ENCODE measurements around the gene NSG1. TPM values are rescaled to one million over a fixed set of nuclear protein-coding genes. Genes with fewer than 3 reads are reported as not detected.

The NSG1 gene
- total and polyA plus RNA-seq, 2 donors: 2.6 to 7.6 TPM

DNA sequence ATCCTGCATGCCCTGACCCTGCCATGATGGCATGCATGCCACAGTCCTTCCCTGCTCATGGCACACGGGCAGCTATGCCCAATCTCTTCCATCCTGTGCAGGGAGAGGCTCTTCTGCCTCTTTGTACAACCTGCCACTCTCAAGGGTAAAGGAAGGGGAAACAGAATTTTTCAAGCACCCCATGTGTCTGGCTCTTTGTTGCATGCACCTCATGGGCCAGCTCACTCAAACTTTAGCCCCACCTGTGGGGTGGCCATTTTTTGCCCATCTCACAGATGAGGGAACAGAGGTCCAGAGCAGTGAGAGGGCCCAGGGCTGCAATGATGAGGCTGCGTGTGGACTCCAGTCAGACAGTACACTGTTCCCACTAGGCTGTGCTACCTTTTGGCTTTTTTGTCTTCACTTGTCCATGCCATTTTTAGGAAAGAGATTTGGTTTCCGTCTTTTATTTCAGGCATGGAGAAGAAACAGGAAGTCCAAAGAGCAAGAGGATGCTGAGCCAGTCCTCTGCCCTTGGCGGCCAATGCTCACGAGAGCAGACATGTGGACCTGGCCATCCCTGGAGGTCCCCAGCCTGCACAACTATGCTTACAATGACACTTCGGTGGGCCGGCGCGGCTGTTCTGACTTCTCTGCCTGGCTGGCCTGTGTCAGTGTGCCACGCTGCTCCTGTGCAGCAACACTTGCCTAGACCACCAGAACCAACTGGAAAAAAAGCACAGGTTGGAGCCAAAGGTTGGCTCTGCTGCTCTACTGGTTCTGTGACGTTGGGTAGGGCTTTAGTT is 45.6 kb downstream of the NSG1 start:
- DNase-seq (ENCODE audit: low read depth in 6 of 9, low spot score in 9 of 9): no peak
- no peaks in the 10 kb centered on the region for H3K9me3 ChIP-seq (ENCODE audit: control insufficient read depth in 2 of 2, insufficient read depth in 1 of 2, low read length in 1 of 2)
- 98% methylated on average over 11 of the region's 11 CpGs for WGBS
- H3K27ac ChIP-seq (ENCODE audit: low read depth in 1 of 2, low read length in 1 of 2): no peak overlapping the region
- H3K36me3 ChIP-seq (ENCODE audit: control insufficient read depth in 2 of 2, insufficient read depth in 2 of 2, low read length in 1 of 2): peaks cover 18 to 24% of the 10 kb centered on the region in 2 donors
- H3K27me3 ChIP-seq (ENCODE audit: control insufficient read depth in 2 of 2, insufficient read depth in 1 of 2, low read length in 1 of 2): no peaks in the 10 kb centered on the region
- H3K4me1 ChIP-seq (ENCODE audit: control insufficient read depth in 2 of 2, insufficient read depth in 2 of 2, low read length in 2 of 2): no peaks in the 10 kb centered on the region
- no peak overlapping the region for H3K4me3 ChIP-seq (ENCODE audit: low read length in 2 of 2)

- no peak overlapping the region for H3K27ac ChIP-seq (ENCODE audit: low read depth in 1 of 2, low read length in 1 of 2)
- H3K36me3 ChIP-seq (ENCODE audit: control insufficient read depth in 2 of 2, insufficient read depth in 2 of 2, low read length in 1 of 2): peaks cover 26% of the 10 kb centered on the region in 2 donors
- 86% methylated on average over 4 of the region's 4 CpGs for WGBS
- H3K4me3 ChIP-seq (ENCODE audit: low read length in 2 of 2): no peak overlapping the region
- H3K27me3 ChIP-seq (ENCODE audit: control insufficient read depth in 2 of 2, insufficient read depth in 1 of 2, low read length in 1 of 2): no peaks in the 10 kb centered on the region
- DNase-seq (ENCODE audit: low read depth in 6 of 9, low spot score in 9 of 9): no peak
- no peaks in the 10 kb centered on the region for H3K4me1 ChIP-seq (ENCODE audit: control insufficient read depth in 2 of 2, insufficient read depth in 2 of 2, low read length in 2 of 2)
- no peaks in the 10 kb centered on the region for H3K9me3 ChIP-seq (ENCODE audit: control insufficient read depth in 2 of 2, insufficient read depth in 1 of 2, low read length in 1 of 2)
These were observed 47.0 kb downstream of the NSG1 start for GRCh38 chr4:4433941-4434340.

DNA sequence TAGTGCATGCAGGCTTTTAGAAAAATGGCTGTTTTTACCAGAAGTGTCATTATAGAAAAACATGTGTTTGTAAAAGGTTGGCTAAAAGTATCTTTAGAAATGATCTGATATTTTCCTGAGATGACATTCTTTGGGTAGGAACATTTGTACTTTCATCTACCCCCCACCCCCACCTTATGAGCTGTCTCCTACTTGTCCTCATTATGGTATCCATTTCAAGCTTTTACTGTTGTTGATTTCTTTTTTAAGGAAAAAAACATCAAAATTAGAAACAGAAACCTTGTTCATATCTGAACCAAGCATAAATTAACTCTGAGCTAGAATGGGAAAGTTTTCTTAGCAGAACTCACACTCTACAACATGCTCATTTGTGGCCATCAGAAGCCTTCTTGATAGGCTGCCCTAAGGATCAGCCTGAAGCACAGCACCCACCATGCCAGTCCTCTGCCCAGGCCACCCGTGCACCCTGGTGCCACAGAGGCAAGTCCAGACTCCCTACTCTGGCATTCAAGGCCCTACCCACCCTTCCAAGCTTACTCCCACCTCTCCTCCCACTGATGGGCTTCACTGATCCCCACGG is 49.4 kb downstream of the NSG1 start:
- 99% methylated on average over 2 of the region's 2 CpGs for WGBS
- no peak overlapping the region for H3K4me3 ChIP-seq (ENCODE audit: low read length in 2 of 2)
- H3K4me1 ChIP-seq (ENCODE audit: control insufficient read depth in 2 of 2, insufficient read depth in 2 of 2, low read length in 2 of 2): no peaks in the 10 kb centered on the region
- DNase-seq (ENCODE audit: low read depth in 6 of 9, low spot score in 9 of 9): no peak
- no peak overlapping the region for H3K27ac ChIP-seq (ENCODE audit: low read depth in 1 of 2, low read length in 1 of 2)
- H3K36me3 ChIP-seq (ENCODE audit: control insufficient read depth in 2 of 2, insufficient read depth in 2 of 2, low read length in 1 of 2): peaks cover 26 to 28% of the 10 kb centered on the region in 2 donors
- no peaks in the 10 kb centered on the region for H3K27me3 ChIP-seq (ENCODE audit: control insufficient read depth in 2 of 2, insufficient read depth in 1 of 2, low read length in 1 of 2)
- H3K9me3 ChIP-seq (ENCODE audit: control insufficient read depth in 2 of 2, insufficient read depth in 1 of 2, low read length in 1 of 2): no peaks in the 10 kb centered on the region

DNA sequence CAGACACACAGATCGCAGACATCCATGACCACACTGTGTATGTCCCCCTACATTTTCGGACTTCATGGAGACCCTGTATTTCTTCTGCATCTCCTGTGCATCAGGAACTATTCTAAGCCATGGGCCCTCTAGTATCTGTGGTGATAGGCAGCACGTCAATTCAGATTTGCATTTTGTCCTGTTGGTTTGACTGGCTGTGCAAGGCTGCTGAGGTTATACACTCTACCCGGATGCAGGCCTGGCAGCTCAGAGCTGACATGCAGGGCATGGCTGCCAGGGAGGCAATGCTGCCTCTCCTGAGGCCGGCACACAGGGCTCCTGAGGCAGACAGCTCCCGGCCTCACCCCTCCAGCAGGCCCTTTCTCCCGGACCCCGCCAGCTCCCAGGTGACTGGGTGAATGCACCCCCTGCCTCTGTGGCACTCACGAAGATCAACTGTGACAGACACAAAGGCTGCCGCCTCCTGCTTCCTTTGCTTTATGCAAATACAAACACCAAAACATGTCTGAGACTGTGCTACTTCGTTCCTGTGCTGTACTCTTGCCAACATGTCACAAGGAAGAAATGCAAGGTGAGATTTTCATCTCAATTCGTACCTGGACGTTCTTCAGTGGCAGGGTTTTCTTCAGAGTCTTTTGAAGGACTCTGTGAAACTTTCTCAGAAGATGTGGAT is 51.0 kb downstream of the NSG1 start:
- H3K27ac ChIP-seq (ENCODE audit: low read depth in 1 of 2, low read length in 1 of 2): no peak overlapping the region
- no peak for DNase-seq (ENCODE audit: low read depth in 6 of 9, low spot score in 9 of 9)
- peaks cover 19 to 24% of the 10 kb centered on the region in 2 donors for H3K36me3 ChIP-seq (ENCODE audit: control insufficient read depth in 2 of 2, insufficient read depth in 2 of 2, low read length in 1 of 2)
- 96% methylated on average over 13 of the region's 13 CpGs for WGBS
- H3K4me1 ChIP-seq (ENCODE audit: control insufficient read depth in 2 of 2, insufficient read depth in 2 of 2, low read length in 2 of 2): no peaks in the 10 kb centered on the region
- no peaks in the 10 kb centered on the region for H3K27me3 ChIP-seq (ENCODE audit: control insufficient read depth in 2 of 2, insufficient read depth in 1 of 2, low read length in 1 of 2)
- no peak overlapping the region for H3K4me3 ChIP-seq (ENCODE audit: low read length in 2 of 2)
- H3K9me3 ChIP-seq (ENCODE audit: control insufficient read depth in 2 of 2, insufficient read depth in 1 of 2, low read length in 1 of 2): no peaks in the 10 kb centered on the region

DNA sequence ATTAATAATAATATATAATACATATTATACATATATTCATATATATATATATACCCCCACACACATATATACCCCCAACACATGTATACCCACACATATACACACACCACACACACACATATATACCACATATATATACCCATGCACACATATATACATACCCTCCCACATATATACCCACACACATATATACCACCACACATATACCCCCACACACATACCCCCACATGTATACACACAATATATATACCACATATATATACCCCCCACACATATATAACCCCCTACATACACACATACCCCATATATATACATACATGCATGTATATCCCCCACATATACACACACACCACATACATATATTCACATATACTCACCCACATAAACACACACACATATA is 52.0 kb downstream of the NSG1 start:
- Histone ChIP-seq H3K27ac (ENCODE audit: low read depth in 1 of 2, low read length in 1 of 2) (no peak overlapping the region), H3K4me1 (ENCODE audit: control insufficient read depth in 2 of 2, insufficient read depth in 2 of 2, low read length in 2 of 2) (no peaks in the 10 kb centered on the region), H3K36me3 (ENCODE audit: control insufficient read depth in 2 of 2, insufficient read depth in 2 of 2, low read length in 1 of 2) (peaks cover 19% of the 10 kb centered on the region in 2 donors), H3K27me3 (ENCODE audit: control insufficient read depth in 2 of 2, insufficient read depth in 1 of 2, low read length in 1 of 2) (no peaks in the 10 kb centered on the region), H3K4me3 (ENCODE audit: low read length in 2 of 2) (no peak overlapping the region), H3K9me3 (ENCODE audit: control insufficient read depth in 2 of 2, insufficient read depth in 1 of 2, low read length in 1 of 2) (no peaks in the 10 kb centered on the region)
- DNase-seq (ENCODE audit: low read depth in 6 of 9, low spot score in 9 of 9): no peak

DNA sequence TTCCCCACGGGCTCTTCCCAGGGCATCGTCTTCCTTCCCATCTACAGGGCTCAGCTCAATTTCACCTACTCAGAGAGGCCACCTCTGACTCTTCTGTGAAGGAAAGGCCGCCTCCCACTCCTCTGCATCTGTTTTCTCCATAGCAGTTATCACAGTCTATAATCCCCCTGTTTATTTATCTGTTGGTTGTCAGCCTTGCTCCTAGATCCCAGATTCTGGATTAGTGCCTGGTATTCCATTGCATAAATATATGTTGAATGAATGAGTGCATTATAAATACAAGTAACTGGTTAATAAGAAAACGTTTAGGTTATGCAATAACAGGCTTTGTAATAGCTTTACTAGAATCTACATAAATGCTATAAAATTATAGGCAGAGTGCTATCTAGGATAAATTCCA is 52.9 kb downstream of the NSG1 start:
- no peak overlapping the region for H3K4me3 ChIP-seq (ENCODE audit: low read length in 2 of 2)
- H3K27me3 ChIP-seq (ENCODE audit: control insufficient read depth in 2 of 2, insufficient read depth in 1 of 2, low read length in 1 of 2): no peaks in the 10 kb centered on the region
- no peaks in the 10 kb centered on the region for H3K9me3 ChIP-seq (ENCODE audit: control insufficient read depth in 2 of 2, insufficient read depth in 1 of 2, low read length in 1 of 2)
- no peak overlapping the region for H3K27ac ChIP-seq (ENCODE audit: low read depth in 1 of 2, low read length in 1 of 2)
- DNase-seq (ENCODE audit: low read depth in 6 of 9, low spot score in 9 of 9): no peak
- peaks cover 16 to 19% of the 10 kb centered on the region in 2 donors for H3K36me3 ChIP-seq (ENCODE audit: control insufficient read depth in 2 of 2, insufficient read depth in 2 of 2, low read length in 1 of 2)
- H3K4me1 ChIP-seq (ENCODE audit: control insufficient read depth in 2 of 2, insufficient read depth in 2 of 2, low read length in 2 of 2): no peaks in the 10 kb centered on the region
- 94% methylated on average over 4 of the region's 4 CpGs for WGBS

- Histone ChIP-seq H3K4me1 (ENCODE audit: control insufficient read depth in 2 of 2, insufficient read depth in 2 of 2, low read length in 2 of 2) (no peaks in the 10 kb centered on the region), H3K27me3 (ENCODE audit: control insufficient read depth in 2 of 2, insufficient read depth in 1 of 2, low read length in 1 of 2) (no peaks in the 10 kb centered on the region), H3K27ac (ENCODE audit: low read depth in 1 of 2, low read length in 1 of 2) (no peak overlapping the region), H3K4me3 (ENCODE audit: low read length in 2 of 2) (no peak overlapping the region), H3K36me3 (ENCODE audit: control insufficient read depth in 2 of 2, insufficient read depth in 2 of 2, low read length in 1 of 2) (peaks cover 10 to 18% of the 10 kb centered on the region in 2 donors), H3K9me3 (ENCODE audit: control insufficient read depth in 2 of 2, insufficient read depth in 1 of 2, low read length in 1 of 2) (no peaks in the 10 kb centered on the region)
- 93% methylated on average over 2 of the region's 2 CpGs for WGBS
- no peak for DNase-seq (ENCODE audit: low read depth in 6 of 9, low spot score in 9 of 9)
These were observed 53.6 kb downstream of the NSG1 start for GRCh38 chr4:4440333-4441061.

GRCh38 chr4:4443821-4444220 is 56.9 kb downstream of the NSG1 start:
- H3K4me3 ChIP-seq (ENCODE audit: low read length in 2 of 2): no peak overlapping the region
- over 99% methylated on average over 2 of the region's 2 CpGs for WGBS

GRCh38 chr4:4446434-4446833 is 59.5 kb downstream of the NSG1 start:
- Histone ChIP-seq H3K27me3 (ENCODE audit: control insufficient read depth in 2 of 2, insufficient read depth in 1 of 2, low read length in 1 of 2) (no peaks in the 10 kb centered on the region), H3K27ac (ENCODE audit: low read depth in 1 of 2, low read length in 1 of 2) (no peak overlapping the region), H3K4me3 (ENCODE audit: low read length in 2 of 2) (no peak overlapping the region), H3K4me1 (ENCODE audit: control insufficient read depth in 2 of 2, insufficient read depth in 2 of 2, low read length in 2 of 2) (no peaks in the 10 kb centered on the region), H3K9me3 (ENCODE audit: control insufficient read depth in 2 of 2, insufficient read depth in 1 of 2, low read length in 1 of 2) (no peaks in the 10 kb centered on the region), H3K36me3 (ENCODE audit: control insufficient read depth in 2 of 2, insufficient read depth in 2 of 2, low read length in 1 of 2) (peaks cover 0 to 5% of the 10 kb centered on the region in 2 donors)
- no peak for DNase-seq (ENCODE audit: low read depth in 6 of 9, low spot score in 9 of 9)

More at GRCh38 chr4:4443821-4444220, 56.9 kb downstream of the NSG1 start:
- Histone ChIP-seq H3K27ac (ENCODE audit: low read depth in 1 of 2, low read length in 1 of 2) (no peak overlapping the region), H3K9me3 (ENCODE audit: control insufficient read depth in 2 of 2, insufficient read depth in 1 of 2, low read length in 1 of 2) (no peaks in the 10 kb centered on the region), H3K36me3 (ENCODE audit: control insufficient read depth in 2 of 2, insufficient read depth in 2 of 2, low read length in 1 of 2) (peaks cover 0 to 3% of the 10 kb centered on the region in 2 donors), H3K27me3 (ENCODE audit: control insufficient read depth in 2 of 2, insufficient read depth in 1 of 2, low read length in 1 of 2) (no peaks in the 10 kb centered on the region), H3K4me1 (ENCODE audit: control insufficient read depth in 2 of 2, insufficient read depth in 2 of 2, low read length in 2 of 2) (no peaks in the 10 kb centered on the region)
- no peak for DNase-seq (ENCODE audit: low read depth in 6 of 9, low spot score in 9 of 9)
